Neutrophil (primary cell): ENCODE data around the gene SUOX.
"Not testable (repeated sequence)": the region's sequence is repeated elsewhere in the genome, so short reads cannot be mapped to it uniquely, and the experiment has no call there.

Experiments
- H3K27ac ChIP-seq: fragments of 200-600 bp; sonication (generic); 2 replicates; pipeline ENCODE4 v1.5.1; 2016; ENCODE audit warnings: mild to moderate bottlenecking, moderate library complexity
- H3K27me3 ChIP-seq: fragments of 200-600 bp; sonication (generic); 2 replicates; pipeline ENCODE4 v1.6.0; 2016; ENCODE audit warnings: mild to moderate bottlenecking
- H3K36me3 ChIP-seq: fragments of 200-600 bp; sonication (generic); 2 replicates; pipeline ENCODE4 v1.5.1; 2017
- H3K4me1 ChIP-seq, 2 experiments: fragments of 200-600 bp in 1 of 2; sonication (generic) in 1 of 2; 1 replicate in 1 of 2; 2 replicates in 1 of 2; pipeline versions ENCODE4 v1.5.1 to v1.6.1; 2013 to 2016; ENCODE audit warnings: low read depth in 1 of 2, low read length in 1 of 2, mild to moderate bottlenecking in 1 of 2, moderate library complexity in 1 of 2; ENCODE audit not compliant: control insufficient read depth in 1 of 2, insufficient read depth in 1 of 2
- H3K4me3 ChIP-seq, 2 experiments: fragments of 200-600 bp in 1 of 2; sonication (generic) in 1 of 2; 1 replicate in 1 of 2; 2 replicates in 1 of 2; pipeline ENCODE4 v1.5.1; 2013 to 2016; ENCODE audit warnings: low read depth in 1 of 2, low read length in 1 of 2, mild to moderate bottlenecking in 1 of 2, moderate library complexity in 1 of 2
- H3K9me3 ChIP-seq: fragments of 200-600 bp; sonication (generic); 2 replicates; pipeline ENCODE4 v1.5.1; 2016
- TF ChIP-seq, protein P1 (sequence below): fragments of 200-600 bp; sonication (generic); IDR thresholded peaks from 2 replicates; pipeline ENCODE4 v1.5.1; 2016; ENCODE audit warnings: antibody characterized with exemption

Gene SUOX

DNA sequence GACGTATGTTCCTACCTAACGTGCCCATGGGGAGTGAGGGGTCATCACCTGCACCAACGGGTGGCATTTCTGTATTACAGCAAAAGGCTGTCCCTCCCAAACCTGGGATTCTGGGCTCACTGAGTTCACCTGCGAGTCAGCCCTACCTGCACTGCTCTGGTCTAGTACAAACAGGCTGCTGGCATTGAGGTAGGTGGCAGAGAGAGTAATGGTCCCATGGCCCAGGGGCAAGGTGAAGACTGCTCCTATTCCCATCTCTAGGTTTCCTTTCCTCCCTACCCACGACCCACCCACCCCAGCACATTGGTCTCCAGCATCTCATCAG, 421 bp downstream of the SUOX start:
- H3K4me1 ChIP-seq = peaks cover 23 to 24% of the 10 kb centered on the region in 2 experiments
- no peaks in the 10 kb centered on the region for H3K9me3 ChIP-seq
- TF ChIP-seq, protein P1, sequence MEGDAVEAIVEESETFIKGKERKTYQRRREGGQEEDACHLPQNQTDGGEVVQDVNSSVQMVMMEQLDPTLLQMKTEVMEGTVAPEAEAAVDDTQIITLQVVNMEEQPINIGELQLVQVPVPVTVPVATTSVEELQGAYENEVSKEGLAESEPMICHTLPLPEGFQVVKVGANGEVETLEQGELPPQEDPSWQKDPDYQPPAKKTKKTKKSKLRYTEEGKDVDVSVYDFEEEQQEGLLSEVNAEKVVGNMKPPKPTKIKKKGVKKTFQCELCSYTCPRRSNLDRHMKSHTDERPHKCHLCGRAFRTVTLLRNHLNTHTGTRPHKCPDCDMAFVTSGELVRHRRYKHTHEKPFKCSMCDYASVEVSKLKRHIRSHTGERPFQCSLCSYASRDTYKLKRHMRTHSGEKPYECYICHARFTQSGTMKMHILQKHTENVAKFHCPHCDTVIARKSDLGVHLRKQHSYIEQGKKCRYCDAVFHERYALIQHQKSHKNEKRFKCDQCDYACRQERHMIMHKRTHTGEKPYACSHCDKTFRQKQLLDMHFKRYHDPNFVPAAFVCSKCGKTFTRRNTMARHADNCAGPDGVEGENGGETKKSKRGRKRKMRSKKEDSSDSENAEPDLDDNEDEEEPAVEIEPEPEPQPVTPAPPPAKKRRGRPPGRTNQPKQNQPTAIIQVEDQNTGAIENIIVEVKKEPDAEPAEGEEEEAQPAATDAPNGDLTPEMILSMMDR = no peak
- peak overlapping the region; percentile 75 to 93 for H3K4me3 ChIP-seq
- no peaks in the 10 kb centered on the region for H3K27me3 ChIP-seq
- H3K36me3 ChIP-seq = peaks cover 45% of the 10 kb centered on the region
- H3K27ac ChIP-seq = peak overlapping the region; percentile 81

DNA sequence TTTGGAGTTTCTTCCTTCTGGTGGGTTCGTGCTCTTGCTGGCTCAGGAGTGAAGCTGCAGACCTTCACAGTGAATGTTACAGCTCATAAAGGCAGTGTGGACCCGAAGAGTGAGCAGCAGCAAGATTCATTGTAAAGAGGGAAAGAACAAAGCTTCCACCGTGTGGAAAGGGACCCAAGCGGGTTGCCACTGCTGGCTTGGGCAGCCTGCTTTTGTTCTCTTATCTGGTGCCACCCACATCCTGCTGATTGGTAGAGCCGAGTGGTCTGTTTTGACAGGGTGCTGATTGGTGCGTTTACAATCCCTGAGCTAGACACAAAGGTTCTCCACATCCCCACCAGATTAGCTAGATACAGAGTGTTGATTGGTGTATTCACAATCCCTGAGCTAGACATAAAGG, 2.4 kb downstream of the SUOX start:
- H3K27ac ChIP-seq, H3K27me3 ChIP-seq, H3K4me3 ChIP-seq, H3K9me3 ChIP-seq: not testable (repeated sequence)
- Histone ChIP-seq H3K4me1 (peaks cover 23 to 24% of the 10 kb centered on the region in 2 experiments), H3K36me3 (peaks cover 42% of the 10 kb centered on the region)

DNA sequence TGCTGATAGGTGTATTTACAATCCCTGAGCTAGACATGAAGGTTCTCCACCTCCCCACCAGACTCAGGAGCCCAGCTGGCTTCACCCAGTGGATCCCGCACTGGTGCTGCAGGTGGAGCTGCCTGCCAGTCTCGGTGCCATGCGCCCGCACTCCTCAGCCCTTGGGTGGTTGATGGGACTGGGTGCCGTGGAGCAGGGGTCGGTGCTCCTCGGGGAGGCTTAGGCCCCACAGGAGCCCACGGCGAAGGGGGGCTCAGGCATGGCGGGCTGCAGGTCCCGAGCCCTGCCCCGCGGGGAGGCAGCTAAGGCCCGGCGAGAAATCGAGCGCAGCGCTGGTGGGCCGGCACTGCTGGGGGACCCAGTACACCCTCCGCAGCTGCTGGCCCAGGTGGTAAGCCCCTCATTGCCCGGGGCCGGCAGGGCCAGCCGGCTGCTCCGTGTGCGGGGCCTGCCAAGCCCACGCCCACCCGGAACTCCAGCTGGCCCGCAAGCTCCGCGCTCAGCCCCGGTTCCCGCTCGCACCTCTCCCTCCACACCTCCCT, 3.0 kb downstream of the SUOX start:
- H3K36me3 ChIP-seq = peaks cover 40% of the 10 kb centered on the region
- H3K9me3 ChIP-seq, H3K27ac ChIP-seq, H3K4me3 ChIP-seq, H3K27me3 ChIP-seq: not testable (repeated sequence)
- H3K4me1 ChIP-seq = peaks cover 23 to 24% of the 10 kb centered on the region in 2 experiments

DNA sequence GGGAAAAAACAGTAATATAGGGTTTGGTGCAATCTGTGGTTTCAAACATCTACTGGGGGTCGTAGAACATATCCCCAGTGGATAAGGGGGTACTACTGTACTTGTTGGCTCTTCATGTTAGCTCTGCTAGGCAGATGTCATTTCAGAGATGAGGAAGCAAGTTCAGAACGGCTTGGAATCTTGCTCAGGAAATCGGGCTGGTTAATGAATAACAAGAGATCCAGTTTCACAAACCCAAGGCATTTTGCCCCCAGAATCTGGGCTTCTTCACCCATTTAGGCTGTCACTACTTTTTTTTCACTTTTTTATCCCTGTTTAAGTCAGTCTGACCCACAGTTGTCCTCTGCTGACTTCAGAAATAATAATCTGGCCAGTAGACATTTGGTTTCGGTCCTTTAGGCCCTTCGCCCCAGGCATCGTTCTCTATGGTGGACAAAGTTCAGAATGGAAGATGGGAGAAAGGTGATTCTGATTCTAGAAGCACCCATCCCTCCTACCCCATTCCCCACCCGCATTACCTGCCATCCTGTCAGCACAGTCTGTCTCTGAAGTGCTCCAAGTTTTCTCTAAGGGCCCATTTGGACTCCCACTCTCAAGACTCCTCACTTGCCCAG, 4.5 kb downstream of the SUOX start:
- H3K4me1 ChIP-seq = peaks cover 24% of the 10 kb centered on the region in 2 experiments
- no peak overlapping the region for H3K4me3 ChIP-seq
- TF ChIP-seq, protein P1 = no peak
- H3K27me3 ChIP-seq = no peaks in the 10 kb centered on the region
- H3K36me3 ChIP-seq = peaks cover 36% of the 10 kb centered on the region
- no peak overlapping the region for H3K27ac ChIP-seq
- H3K9me3 ChIP-seq = no peaks in the 10 kb centered on the region

DNA sequence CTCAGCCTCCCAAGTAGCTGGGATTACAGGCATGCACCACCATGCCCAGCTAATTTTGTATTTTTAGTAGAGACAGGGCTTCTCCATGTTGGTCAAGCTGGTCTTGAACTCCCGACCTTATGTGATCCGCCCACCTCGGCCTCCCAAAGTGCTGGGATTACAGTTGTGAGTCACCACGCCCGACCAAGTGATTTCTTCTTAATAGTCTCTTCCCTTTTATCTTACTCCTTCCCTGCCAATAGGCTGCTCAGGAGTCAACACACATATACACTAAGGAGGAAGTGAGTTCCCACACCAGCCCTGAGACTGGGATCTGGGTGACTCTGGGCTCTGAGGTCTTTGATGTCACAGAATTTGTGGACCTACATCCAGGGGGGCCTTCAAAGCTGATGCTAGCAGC, 6.3 kb downstream of the SUOX start:
- H3K4me1 ChIP-seq = peaks cover 19 to 23% of the 10 kb centered on the region in 2 experiments
- H3K27me3 ChIP-seq, H3K27ac ChIP-seq, H3K4me3 ChIP-seq, H3K9me3 ChIP-seq: not testable (repeated sequence)
- H3K36me3 ChIP-seq = peaks cover 36% of the 10 kb centered on the region

DNA sequence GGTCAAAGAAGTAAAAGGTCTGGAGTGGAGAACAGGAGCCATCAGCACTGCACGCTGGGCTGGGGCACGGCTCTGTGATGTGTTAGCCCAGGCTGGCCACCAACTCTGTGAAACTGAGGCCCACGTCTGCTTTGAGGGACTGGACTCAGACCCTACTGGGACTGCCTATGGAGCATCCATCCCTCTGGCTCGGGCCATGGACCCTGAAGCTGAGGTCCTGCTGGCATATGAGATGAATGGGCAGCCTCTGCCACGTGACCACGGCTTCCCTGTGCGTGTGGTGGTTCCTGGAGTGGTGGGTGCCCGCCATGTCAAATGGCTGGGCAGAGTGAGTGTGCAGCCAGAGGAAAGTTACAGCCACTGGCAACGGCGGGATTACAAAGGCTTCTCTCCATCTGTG, 7.1 kb downstream of the SUOX start:
- H3K4me3 ChIP-seq = no peak overlapping the region
- peaks cover 18 to 23% of the 10 kb centered on the region in 2 experiments for H3K4me1 ChIP-seq
- no peaks in the 10 kb centered on the region for H3K9me3 ChIP-seq
- peaks cover 36% of the 10 kb centered on the region for H3K36me3 ChIP-seq
- TF ChIP-seq, protein P1 = no peak
- H3K27me3 ChIP-seq = no peaks in the 10 kb centered on the region
- no peak overlapping the region for H3K27ac ChIP-seq

GRCh38 chr12:56007564-56008559, 10.8 kb downstream of the SUOX start:
- Histone ChIP-seq H3K9me3 (no peaks in the 10 kb centered on the region), H3K4me1 (peaks cover 18 to 23% of the 10 kb centered on the region in 2 experiments), H3K27ac (peak overlapping the region; percentile 12), H3K36me3 (peaks cover 17% of the 10 kb centered on the region), H3K27me3 (no peaks in the 10 kb centered on the region), H3K4me3 (peak overlapping the region; percentile 56 to 73)
- TF ChIP-seq, protein P1 = no peak
